K562 (cell line): ENCODE results near the gene CCL15.

Source experiments
- CTCF ChIP-seq, 3 experiments: IDR thresholded peaks in 2 of 3; conservative IDR thresholded peaks in 1 of 3; 2 replicates each; pipeline ENCODE4 v1.5.1; 2011 to 2012; ENCODE audit warnings: low read length in 3 of 3, mild to moderate bottlenecking in 3 of 3, control low read depth in 2 of 3, improper control_type of control experiment in 1 of 3, inconsistent platforms in 1 of 3, low read depth in 1 of 3, mixed read lengths in 1 of 3, moderate library complexity in 1 of 3; ENCODE audit not compliant: insufficient read depth in 2 of 3
- NR2C1 ChIP-seq, 2 experiments: fragments of 450-650 bp; IDR thresholded peaks; 2 replicates each; pipeline ENCODE4 v1.6.1; 2017; ENCODE audit warnings: mild to moderate bottlenecking in 2 of 2, antibody characterized with exemption in 1 of 2, inconsistent platforms in 1 of 2, missing compliant biosample characterization in 1 of 2, missing genetic modification characterization in 1 of 2
- POLR2A ChIP-seq: fragments of 450-650 bp; conservative IDR thresholded peaks from 2 replicates; pipeline ENCODE4 v1.6.1; 2016
- SMARCC2 ChIP-seq: fragments of 450-650 bp; IDR thresholded peaks from 2 replicates; pipeline ENCODE4 v1.6.1; 2017; ENCODE audit warnings: antibody characterized with exemption, moderate library complexity, mild to moderate bottlenecking, low read depth
- TF ChIP-seq, protein P1 (sequence below), 2 experiments: fragments of 450-650 bp; formaldehyde crosslinking in 1 of 2; IDR thresholded peaks; 2 replicates each; pipeline versions ENCODE4 v1.4.0 to v1.6.1; 2014 to 2020; ENCODE audit warnings: mild to moderate bottlenecking in 2 of 2, borderline replicate concordance in 1 of 2, low read depth in 1 of 2

GRCh38 chr17:36024106-36024869 lies 22.9 kb upstream of the CCL15 start:
- TF ChIP-seq CTCF (IDR thresholded peaks at IDR 0.05 in 2 of 3, conservative IDR thresholded peaks at IDR 0.05 in 1 of 3; ENCODE audit: insufficient read depth in 2 of 3, low read depth in 1 of 3, low read length in 3 of 3) = no peak
- TF ChIP-seq NR2C1 (IDR thresholded peaks at IDR 0.05) = no peak
- TF ChIP-seq NR2C1 (tag; IDR thresholded peaks at IDR 0.05) = no peak
- TF ChIP-seq, protein P1, sequence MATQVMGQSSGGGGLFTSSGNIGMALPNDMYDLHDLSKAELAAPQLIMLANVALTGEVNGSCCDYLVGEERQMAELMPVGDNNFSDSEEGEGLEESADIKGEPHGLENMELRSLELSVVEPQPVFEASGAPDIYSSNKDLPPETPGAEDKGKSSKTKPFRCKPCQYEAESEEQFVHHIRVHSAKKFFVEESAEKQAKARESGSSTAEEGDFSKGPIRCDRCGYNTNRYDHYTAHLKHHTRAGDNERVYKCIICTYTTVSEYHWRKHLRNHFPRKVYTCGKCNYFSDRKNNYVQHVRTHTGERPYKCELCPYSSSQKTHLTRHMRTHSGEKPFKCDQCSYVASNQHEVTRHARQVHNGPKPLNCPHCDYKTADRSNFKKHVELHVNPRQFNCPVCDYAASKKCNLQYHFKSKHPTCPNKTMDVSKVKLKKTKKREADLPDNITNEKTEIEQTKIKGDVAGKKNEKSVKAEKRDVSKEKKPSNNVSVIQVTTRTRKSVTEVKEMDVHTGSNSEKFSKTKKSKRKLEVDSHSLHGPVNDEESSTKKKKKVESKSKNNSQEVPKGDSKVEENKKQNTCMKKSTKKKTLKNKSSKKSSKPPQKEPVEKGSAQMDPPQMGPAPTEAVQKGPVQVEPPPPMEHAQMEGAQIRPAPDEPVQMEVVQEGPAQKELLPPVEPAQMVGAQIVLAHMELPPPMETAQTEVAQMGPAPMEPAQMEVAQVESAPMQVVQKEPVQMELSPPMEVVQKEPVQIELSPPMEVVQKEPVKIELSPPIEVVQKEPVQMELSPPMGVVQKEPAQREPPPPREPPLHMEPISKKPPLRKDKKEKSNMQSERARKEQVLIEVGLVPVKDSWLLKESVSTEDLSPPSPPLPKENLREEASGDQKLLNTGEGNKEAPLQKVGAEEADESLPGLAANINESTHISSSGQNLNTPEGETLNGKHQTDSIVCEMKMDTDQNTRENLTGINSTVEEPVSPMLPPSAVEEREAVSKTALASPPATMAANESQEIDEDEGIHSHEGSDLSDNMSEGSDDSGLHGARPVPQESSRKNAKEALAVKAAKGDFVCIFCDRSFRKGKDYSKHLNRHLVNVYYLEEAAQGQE (IDR thresholded peaks at IDR 0.05; ENCODE audit: borderline replicate concordance) = no peak
- TF ChIP-seq, protein P1 (CRISPR knock-in tag; IDR thresholded peaks at IDR 0.05; ENCODE audit: low read depth) = no peak
- TF ChIP-seq SMARCC2 = no peak
- no peak for TF ChIP-seq POLR2A
